ENCODE measurements around the gene TEX47.

TEX47 gene

DNA sequence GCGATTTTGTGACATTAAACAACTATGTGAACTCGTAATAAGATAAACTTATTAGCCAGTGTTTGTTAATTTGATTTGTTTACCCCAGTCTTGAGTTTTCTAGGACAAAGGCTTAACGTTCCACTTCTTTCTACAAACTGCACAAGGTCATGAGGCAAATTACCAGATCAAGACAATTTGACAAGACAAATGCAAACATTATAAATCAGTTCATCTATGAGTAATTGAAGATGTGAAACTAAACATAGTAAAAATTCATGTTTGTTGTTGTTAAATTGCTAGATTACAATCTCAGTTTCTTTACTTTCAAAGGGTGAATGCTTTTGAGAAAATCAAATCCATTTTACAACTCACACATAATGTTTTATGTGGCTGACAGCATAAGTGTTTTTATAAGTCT lies 49.4 kb downstream of the TEX47 start:
- DNase-seq (ENCODE audit: low spot score): no peak
